Measurements from ENCODE around the gene SYT17.
A peak's percentile ranks its signal among the peaks of the same experiment; 100 is the strongest.

Gene SYT17

GRCh38 chr16:19139436-19140091 is 28.5 kb upstream of the SYT17 start:
- DNase-seq = no peak

DNA sequence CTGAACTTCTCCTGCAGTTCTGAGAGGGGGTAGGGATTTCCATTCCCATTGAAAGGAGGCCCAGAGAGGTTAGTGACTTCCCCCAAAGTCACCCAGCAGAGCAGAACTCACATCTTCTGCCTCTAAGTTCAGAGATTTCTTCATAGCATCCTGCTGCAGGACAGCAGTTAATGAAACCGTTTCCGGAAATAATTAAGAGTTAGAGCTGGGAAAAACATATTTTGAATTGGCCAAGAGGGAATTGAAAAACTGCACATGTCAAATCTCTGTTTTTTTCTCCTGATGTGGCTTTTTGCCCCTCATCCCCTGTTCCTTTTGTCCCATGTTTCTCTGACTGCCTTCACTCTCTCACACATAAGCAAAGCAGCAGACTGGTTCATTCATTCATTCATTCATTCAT is 27.6 kb upstream of the SYT17 start:
- no peak for DNase-seq

DNA sequence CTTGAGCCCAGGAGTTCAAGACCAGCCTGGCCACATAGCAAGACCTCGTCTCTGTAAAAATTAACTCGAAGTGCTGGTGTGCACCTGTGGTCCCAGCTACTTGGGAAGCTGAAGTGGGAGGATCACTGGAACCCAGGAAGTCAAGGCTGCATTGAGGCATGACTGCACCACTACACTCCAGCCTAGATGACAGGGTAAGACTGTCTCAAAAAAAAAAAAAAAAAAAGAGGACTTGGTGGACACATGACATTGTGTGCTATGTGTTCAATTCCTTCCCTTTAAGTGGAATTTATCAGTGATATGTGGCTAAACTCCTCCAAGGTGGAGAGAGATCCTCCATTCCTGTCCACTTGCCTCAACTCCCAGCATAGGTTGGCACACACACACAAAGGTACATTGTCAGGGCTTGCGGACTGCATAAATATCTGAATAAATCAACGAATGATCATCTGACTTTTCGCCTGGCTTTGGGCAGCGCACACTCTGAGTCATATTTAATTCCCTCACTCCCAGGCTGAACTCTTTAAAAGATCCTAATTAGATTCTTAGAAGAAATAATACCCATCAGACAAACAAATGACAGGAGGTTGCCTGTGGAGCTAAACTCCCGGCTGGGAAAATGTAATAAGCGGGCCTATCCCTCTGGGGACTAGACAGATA is 25.0 kb upstream of the SYT17 start:
- DNase-seq = no peak

GRCh38 chr16:19143599-19143956 is 24.5 kb upstream of the SYT17 start:
- no peak for DNase-seq

- no peak for DNase-seq
These were observed 23.0 kb upstream of the SYT17 start for GRCh38 chr16:19145010-19145409.

DNA sequence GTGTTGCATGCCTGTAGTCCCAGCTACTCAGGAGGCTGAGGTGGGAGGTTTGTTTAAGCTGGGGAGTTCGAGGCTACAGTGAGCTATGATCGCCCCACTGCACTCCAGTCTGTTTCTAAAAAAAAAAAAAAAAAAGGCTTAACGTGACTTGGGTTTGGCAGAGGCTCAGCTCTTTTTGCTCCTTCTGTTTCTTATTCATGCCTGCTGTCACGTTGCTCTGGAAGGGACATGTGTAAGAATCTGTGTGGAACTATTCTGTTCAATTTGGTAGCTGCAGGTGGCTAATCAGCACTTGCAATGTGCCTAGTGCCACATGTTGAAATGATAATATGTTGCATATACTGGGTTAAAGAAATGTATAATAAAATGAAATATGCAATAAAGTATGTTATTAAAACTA is 20.9 kb upstream of the SYT17 start:
- DNase-seq = no peak

GRCh38 chr16:19147627-19148026 is 20.4 kb upstream of the SYT17 start:
- DNase-seq = no peak

DNA sequence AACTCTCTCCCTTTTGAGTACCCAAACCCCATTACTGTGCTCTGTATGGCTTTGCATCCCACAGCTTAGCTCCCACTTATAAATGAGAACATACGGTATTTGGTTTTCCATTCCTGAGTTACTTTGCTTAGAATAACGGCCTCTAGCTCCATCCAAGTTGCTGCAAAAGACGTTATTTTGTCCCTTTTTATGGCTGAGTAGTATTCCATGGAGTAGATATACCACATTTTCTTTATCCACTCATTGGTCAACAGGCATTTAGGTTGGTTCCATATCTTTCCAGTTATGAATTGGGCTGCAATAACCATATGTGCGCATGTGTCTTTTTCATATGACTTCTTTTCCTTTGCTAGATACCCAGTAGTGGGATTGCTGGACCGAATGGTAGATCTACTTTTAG is 19.9 kb upstream of the SYT17 start:
- DNase-seq = no peak

- no peak for DNase-seq
These were observed 16.7 kb upstream of the SYT17 start for GRCh38 chr16:19151310-19151709.

DNA sequence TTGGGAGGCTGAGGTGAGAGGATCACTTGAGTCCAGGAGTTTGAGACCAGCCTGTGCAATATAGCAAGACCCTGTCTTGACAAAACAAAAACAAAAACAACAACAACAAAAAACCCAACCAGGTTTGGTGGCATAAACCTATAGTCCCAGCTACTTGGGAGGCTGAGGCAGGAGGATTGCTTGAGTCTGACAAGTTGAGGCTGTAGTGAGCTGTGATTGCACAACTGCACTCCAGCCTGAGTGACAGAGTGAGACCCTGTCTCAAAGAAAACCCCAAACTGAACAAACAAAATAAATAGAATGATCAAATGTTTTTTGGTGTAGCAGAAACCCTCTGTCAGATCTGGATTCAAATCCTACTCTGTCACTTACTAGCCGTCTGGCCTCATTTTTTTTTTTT is 16.0 kb upstream of the SYT17 start:
- DNase-seq = no peak

DNA sequence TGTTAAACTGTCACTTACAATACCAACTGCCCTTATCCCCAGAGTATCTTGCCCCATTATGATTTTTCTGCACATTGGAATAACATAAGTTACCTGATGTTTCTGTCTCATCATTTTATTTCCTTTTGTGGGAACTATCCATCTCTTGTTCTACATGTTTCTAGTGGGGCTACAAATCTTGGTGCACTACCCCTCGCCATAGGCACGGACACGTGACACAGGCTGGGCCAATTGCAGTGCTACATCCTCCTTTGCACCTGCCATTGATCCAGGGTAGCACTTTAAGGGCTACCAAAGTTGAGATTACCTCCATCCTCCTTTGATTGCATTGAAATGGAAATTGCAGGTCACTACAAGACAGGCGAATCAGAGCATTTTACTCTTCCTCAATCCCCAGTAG is 14.2 kb upstream of the SYT17 start:
- no peak for DNase-seq

- DNase-seq = no peak
These were observed 6.0 kb upstream of the SYT17 start for GRCh38 chr16:19162085-19162484.

DNA sequence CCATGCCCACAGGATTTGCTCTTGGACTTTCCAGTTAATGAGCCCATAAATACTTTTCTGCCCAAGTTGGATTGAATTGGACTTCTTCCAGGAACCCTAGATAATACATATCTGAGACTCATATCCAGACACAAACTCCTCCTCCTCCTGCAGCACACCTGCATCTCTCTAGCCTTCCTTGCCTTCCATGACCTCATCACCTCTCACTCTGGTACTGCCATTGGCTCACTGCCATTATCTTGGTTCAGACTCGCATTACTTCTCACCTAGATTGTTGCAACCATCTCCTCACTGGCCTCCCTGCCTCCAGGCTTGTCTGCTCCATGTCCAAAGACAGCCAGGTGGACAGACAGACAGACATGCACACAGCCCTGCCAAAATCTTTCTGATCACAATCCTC is 4.8 kb upstream of the SYT17 start:
- DNase-seq = no peak

DNA sequence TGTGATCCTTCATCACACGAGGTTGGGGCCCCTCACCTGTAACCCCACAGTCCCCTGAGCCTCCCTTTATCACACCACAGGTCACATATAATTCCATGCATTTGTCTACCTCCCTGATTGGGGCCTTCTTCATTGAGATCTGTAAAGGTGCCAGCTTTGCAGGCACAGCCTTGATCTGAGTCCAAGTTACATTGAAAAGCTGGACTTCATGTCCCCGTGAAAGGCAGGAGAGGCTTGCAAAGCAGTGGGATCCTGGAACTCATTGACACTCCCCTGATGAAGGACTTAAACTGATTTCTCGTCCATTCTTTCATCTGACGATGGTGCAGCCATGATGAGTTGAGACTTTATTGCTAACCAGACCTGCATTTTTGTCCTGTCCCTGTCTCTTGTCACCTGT is 3.8 kb upstream of the SYT17 start:
- no peak for DNase-seq

- DNase-seq = no peak
These were observed 2.9 kb upstream of the SYT17 start for GRCh38 chr16:19165101-19165500.

GRCh38 chr16:19166500-19166899 is 1.5 kb upstream of the SYT17 start:
- no peak for DNase-seq

DNA sequence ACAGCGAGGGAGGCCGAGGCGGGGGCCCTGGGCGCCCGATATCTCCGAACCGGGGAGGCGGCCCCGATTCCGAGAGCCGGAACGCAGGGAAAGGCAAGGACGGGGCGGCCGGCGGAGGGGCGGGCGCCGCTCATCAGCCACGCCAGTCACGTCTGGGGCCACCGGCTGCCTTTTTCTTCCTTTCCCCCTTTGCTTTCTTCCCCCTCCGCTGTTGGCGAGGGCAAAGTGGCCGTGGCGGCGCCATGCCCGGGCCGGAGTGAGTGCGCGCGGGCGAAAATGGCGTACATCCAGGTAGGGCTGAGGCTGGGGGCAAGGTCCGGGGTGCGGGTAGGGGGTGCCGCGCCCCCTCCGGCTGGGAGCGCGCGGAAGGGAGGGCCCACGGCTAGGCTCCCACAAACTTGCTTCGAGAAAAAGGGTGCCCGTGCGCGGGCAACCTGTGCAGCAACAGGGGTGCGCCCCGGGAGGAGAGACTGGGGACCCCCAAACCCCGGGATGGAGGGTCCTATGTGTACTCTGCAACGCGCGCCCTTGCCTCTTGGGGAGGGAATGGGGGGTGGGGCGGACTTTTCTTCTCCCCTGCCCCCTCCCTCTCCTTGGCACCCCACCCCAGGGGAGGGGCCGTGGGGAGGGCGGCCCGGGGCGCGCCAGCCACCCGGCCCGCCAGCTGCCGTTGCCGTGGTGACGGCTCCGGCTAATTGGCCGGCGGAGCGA is 486 bp downstream of the SYT17 start:
- peak; percentile 68 for DNase-seq

GRCh38 chr16:19169082-19169639 is 1.1 kb downstream of the SYT17 start:
- DNase-seq = peak; percentile 71

DNA sequence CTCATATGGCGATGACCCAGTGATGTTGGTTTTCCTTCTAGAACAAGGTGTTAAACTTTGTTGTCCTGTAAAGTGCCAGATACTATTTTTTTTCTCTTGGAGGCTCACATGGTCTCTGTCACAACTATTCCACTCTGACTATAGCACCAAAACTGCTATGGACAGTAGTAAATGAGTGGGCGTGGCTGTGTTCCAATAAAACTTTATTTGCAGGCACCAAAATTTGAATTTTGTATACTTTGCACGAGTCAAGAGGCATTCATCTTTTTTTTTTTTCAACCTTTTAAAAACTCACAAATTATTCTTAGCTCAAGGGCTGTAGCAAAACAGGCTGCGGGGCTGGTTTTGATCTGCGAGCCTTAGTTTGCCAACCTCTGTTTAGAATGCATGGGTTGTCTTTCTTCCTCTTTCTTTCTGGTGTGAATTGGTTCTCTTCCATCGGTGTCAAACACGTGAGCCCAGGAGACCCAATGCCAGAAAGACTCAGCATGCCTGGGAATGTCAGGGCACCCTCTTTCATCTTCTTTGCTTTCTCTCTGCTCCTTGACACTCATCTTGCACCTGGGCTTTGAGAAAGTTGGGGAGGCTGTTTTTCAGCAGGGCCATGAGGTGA is 2.1 kb downstream of the SYT17 start:
- no peak for DNase-seq

DNA sequence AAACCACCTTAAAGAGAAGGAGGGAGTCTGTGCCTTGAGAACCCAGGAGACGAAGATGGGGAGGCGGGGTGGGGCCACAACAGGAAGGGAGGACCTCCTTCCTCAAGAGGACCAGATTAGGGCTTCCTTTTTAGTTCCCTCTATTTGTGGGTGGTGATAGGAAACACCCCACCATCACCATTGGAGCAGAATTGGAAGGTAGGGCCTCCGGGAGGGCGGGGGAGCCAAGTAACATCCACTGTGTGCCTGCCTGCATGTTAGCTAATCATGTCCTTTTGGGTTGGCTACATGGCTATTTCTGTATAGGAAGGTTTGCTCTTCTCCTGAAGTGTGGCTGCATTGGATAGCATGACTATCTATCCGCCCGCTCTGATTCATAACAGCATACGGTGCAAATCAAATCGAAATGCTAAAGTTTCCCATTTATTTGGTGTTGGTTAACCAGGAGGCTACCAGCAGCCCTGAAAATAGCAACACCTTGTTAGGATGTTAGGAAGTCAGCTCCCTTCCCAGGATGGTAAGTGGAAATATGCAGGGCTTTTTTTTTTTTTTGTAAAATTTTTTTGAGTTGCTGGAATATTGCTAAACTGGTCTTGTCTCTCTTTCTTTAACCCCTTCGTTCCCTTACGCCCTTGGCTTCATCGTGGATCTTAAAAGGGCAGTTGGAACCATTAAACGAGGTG is 4.2 kb downstream of the SYT17 start:
- no peak for DNase-seq

DNA sequence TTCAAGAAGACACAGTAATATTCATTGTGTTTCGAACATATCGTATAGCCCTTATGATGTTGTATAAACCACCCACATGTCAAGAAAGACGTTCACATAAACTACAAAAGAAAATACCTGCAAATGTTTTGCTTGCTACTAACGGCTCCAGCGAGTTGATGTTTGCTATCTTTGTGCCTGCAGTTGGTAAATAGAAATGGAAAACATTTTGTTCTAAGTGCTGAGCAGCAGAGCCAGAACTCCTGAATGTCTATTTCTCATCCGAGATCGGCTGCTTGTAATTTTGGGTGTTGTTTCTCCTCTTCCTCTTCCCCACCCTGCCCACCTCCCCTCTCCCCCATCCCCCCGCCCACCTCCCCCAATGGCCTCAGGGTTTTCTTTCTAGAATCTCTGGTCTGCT is 5.0 kb downstream of the SYT17 start:
- no peak for DNase-seq

DNA sequence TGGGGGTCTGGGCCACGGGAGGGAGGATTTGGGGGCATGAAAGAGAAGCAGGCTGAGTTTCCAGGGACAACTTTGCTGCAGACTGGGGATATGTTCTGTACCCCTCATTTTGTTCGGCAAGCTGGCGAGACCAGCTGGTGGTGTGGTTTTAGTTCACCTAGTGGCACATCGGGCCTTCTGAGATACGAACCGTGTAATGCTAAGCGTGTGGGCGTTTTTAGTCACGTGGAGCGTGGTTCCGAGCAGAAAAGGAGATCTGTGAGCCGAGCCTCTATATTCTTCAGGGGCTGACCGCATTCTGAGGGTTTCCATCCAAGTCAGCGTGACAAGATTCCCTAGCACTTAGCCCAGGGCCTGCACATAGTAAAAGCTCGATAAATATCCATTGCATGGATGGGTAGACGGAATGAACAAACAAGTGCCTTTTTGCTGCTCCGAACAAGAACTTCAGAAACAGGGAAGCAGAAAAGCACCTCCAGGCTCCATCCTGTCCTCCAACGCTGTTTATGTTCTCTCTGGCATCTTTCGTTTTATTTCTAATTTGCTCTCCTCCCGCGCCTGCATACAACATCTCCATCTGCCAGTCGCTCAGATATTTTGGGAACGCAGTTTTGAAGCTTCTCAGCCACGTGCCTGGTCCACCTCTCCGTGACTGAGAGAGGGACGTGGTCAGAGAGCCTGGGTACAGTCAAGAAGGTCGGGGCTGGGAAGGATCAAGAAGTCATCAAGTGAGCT is 5.8 kb downstream of the SYT17 start:
- DNase-seq = no peak
